Dermis microvascular lymphatic vessel endothelial cell (primary cell): Measurements from ENCODE around the gene PNPLA1. TPM values are rescaled to one million over a fixed set of nuclear protein-coding genes. Genes with fewer than 3 reads are reported as not detected.

Experiments
- DNase-seq, 2 donors: peaks; one replicate each; pipeline versions ENCODE4 v3.0.0 to v3.0.0-alpha.2; 2010; ENCODE audit warnings: low read depth in 2 of 2
- total RNA-seq: library from RNA; depleted of rRNA; stranded (reverse); fragments of >200 nt; gene quantifications from 2 replicates; pipeline ENCODE4 v1.2.1, GENCODE V29; 2014

The PNPLA1 gene
- total RNA-seq, 1 donor from 2014 or later = not detected

DNA sequence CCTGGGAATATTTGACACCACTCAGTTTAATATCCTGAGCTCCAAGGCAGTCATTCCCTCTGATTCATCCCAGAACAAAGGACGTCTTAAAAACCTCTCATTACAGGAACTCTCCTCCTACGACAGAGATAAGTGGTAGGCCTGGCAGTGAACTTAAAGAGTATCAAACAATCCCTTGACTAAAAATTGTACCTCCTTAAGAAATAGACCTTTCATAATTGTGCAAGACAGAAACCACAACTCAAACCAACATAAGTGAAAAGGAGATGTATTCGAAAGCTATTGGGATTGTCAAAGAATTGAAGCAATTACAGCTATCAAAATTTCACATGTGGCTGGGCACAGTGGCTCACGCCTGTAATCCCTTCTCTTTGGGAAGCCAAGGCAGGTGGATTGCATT, 86.0 kb downstream of the PNPLA1 start:
- DNase-seq = no peak

DNA sequence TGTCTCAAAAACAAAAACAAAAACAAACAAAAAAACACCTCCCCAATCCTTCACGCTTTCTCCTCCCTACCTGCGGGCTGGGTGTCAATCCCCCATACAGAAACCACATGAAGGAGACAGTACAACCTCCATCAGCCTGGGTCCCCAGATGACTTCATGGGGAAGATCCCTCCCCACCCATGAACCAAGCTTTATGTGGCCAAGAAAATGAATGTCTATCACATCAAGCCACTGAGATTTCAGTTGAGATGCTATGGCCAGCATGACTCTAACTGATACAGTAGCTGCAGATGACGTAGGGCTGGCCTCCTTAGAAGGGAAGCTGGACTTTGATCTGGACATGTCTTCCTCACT, 88.0 kb downstream of the PNPLA1 start:
- DNase-seq = no peak

Other genes with a start within 250 kb of the PNPLA1 start
- gene SLC26A8, start 245.4 kb upstream of the PNPLA1 start, total RNA-seq = not detected in 2 replicates
- gene MAPK14, start 242.3 kb upstream of the PNPLA1 start, total RNA-seq = 34.5 and 41.2 TPM in 2 replicates
- gene MAPK13, start 139.5 kb upstream of the PNPLA1 start, total RNA-seq = 3.9 and 7.0 TPM in 2 replicates
- gene BRPF3, start 73.3 kb upstream of the PNPLA1 start, total RNA-seq = 5.1 and 8.7 TPM in 2 replicates
- gene BNIP5, start 66.8 kb downstream of the PNPLA1 start, total RNA-seq = not detected in 2 replicates
- gene ETV7, start 117.6 kb downstream of the PNPLA1 start, total RNA-seq = 0.13 TPM in 2 replicates
- gene PXT1, start 172.8 kb downstream of the PNPLA1 start, total RNA-seq = under 0.01 and 0.13 TPM in 2 replicates
- gene KCTD20, start 172.9 kb downstream of the PNPLA1 start, total RNA-seq = 92.0 and 106 TPM in 2 replicates